Testis (tissue), 3 donors: Measurements from ENCODE around the gene MS4A15. TPM values are rescaled to one million over a fixed set of nuclear protein-coding genes. Genes with fewer than 3 reads are reported as not detected.
"Not testable (repeated sequence)": the region's sequence is repeated elsewhere in the genome, so short reads cannot be mapped to it uniquely, and the experiment has no call there.

ENCODE experiments used
- DNase-seq: peaks from one replicate; pipeline ENCODE4 v3.0.0-alpha.2; 2019
- H3K27ac ChIP-seq, 2 donors: fragments of 200-600 bp; sonication (generic); one replicate each; pipeline ENCODE4 v1.5.1; 2019
- H3K27me3 ChIP-seq: fragments of 200-600 bp; sonication (generic); one replicate; pipeline ENCODE4 v1.5.1; 2019
- H3K36me3 ChIP-seq: fragments of 200-600 bp; sonication (generic); one replicate; pipeline ENCODE4 v1.5.1; 2017; ENCODE audit warnings: low read depth; ENCODE audit errors: missing control alignments
- H3K4me1 ChIP-seq: fragments of 200-600 bp; sonication (generic); one replicate; pipeline ENCODE4 v1.5.1; 2019
- H3K4me3 ChIP-seq, 2 donors: fragments of 200-600 bp; sonication (generic); one replicate each; pipeline ENCODE4 v1.5.1; 2017 to 2019
- H3K9me3 ChIP-seq: fragments of 200-600 bp; sonication (generic); one replicate; pipeline ENCODE4 v1.5.1; 2017
- CTCF ChIP-seq, 3 experiments: fragments of 450-650 bp in 2 of 3; fragments of 200-600 bp in 1 of 3; sonication (generic) in 1 of 3; IDR thresholded peaks; one replicate each; pipeline ENCODE4 v1.5.1; 2016 to 2019; ENCODE audit warnings: antibody characterized with exemption in 3 of 3, mild to moderate bottlenecking in 2 of 3, moderate library complexity in 1 of 3
- POLR2A ChIP-seq: fragments of 450-650 bp; IDR thresholded peaks from one replicate; pipeline ENCODE4 v1.6.1; 2017; ENCODE audit warnings: antibody characterized with exemption, mild to moderate bottlenecking, moderate library complexity
- WGBS, 2 donors: methylation state at CpG; one replicate each; pipeline ENCODE4 v1.1.5; 2018; 5-methylcytosine and 5-hydroxymethylcytosine counted together
- intact Hi-C: fragments of 100-400 bp; cut with DNase I; formaldehyde crosslinking; loops from one replicate; pipeline ENCODE4 v1.15.1; 2023; ENCODE audit warnings: low total_unique reads
- polyA plus RNA-seq: library from polyadenylated mRNA; stranded (reverse); fragments of 350-450 nt; fragmentation: Illumina TruSeq; extraction: RNeasy Lipid Tissue Mini Kit (QIAGEN cat#74804); gene quantifications from one replicate; pipeline ENCODE4 v1.2.3, GENCODE V29; 2014; ENCODE audit warnings: low read depth, low replicate concordance; ENCODE audit not compliant: insufficient read depth
- total RNA-seq, 2 donors: library from RNA; depleted of rRNA; stranded (reverse); fragments of >200 nt; gene quantifications; one replicate each; pipeline ENCODE4 v1.2.3, GENCODE V29; 2016

Gene MS4A15
- total and polyA plus RNA-seq, 3 donors from 2014 or later = 0.31 to 0.82 (median 0.56) TPM

DNA sequence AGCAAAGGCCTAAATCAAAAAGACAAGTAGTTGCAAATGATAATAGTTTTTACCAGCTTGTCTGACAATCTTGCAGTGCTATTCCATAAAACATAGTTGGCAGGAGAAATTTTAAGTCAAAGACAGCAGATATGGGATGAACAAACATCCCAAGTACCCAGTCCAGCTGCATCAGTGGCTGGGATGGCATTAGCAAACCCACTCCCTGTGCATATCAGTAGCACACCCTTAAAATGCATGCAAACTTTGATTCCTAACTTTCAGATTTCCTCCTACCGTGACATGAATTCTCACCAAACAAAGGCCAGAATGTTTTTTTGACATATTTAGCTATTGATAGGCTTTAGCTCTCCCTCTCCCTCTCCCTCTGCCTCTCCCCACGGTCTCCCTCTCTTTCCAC is 57.4 kb downstream of the MS4A15 start:
- Histone ChIP-seq H3K27ac (no peak overlapping the region), H3K27me3 (no peaks in the 10 kb centered on the region), H3K36me3 (no peaks in the 10 kb centered on the region), H3K4me3 (no peak overlapping the region), H3K4me1 (no peaks in the 10 kb centered on the region), H3K9me3 (no peaks in the 10 kb centered on the region)
- TF ChIP-seq POLR2A = no peak
- no peak for TF ChIP-seq CTCF (IDR thresholded peaks at IDR 0.05)
- no peak for DNase-seq
- 61 to 85% methylated on average over 2 of the region's 2 CpGs for WGBS, 2 donors
- intact Hi-C loops = no loop called here

DNA sequence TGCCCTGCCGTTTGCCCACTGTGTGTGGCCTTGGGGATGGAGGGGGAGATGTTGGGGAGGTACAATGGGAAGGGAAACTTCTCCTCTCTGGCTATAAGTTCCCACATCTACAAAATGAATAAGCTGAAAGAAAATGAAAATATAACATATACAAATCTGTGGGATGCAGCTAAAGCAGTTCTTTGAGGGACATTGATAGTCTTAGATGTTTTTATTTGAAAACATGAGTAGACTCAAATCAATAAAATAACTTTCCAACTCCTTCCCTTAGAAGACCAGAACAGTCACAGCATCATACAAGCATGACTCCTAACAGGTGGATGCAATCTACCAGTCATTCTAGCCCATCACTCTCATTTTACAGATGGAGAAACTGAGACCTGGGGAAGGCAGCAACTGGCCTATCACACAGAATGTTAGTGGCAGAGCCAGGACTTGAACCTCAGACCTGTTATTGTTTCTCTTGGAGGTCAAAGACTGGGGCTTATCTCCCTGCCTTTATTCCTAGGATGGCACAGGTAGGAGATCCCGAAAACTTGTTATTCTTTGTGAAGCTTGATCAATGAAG is 60.0 kb downstream of the MS4A15 start:
- H3K9me3 ChIP-seq = no peaks in the 10 kb centered on the region
- H3K4me1 ChIP-seq = no peaks in the 10 kb centered on the region
- H3K4me3 ChIP-seq = no peak overlapping the region
- intact Hi-C loops = no loop called here
- no peak overlapping the region for H3K27ac ChIP-seq
- no peak for DNase-seq
- H3K27me3 ChIP-seq = no peaks in the 10 kb centered on the region
- H3K36me3 ChIP-seq = no peaks in the 10 kb centered on the region
- 80 to 88% methylated on average over 2 of the region's 2 CpGs for WGBS, 2 donors
- TF ChIP-seq POLR2A = no peak
- no peak for TF ChIP-seq CTCF (IDR thresholded peaks at IDR 0.05)

- no peaks in the 10 kb centered on the region for H3K9me3 ChIP-seq
- no peaks in the 10 kb centered on the region for H3K27me3 ChIP-seq
- H3K36me3 ChIP-seq = no peaks in the 10 kb centered on the region
- 65 to 82% methylated on average over 4 of the region's 4 CpGs for WGBS, 2 donors
- H3K4me3 ChIP-seq = no peak overlapping the region
- no peak for DNase-seq
- no peaks in the 10 kb centered on the region for H3K4me1 ChIP-seq
- TF ChIP-seq CTCF (IDR thresholded peaks at IDR 0.05) = no peak
- no peak for TF ChIP-seq POLR2A
- intact Hi-C loops = no loop called here
- no peak overlapping the region for H3K27ac ChIP-seq
Observed at GRCh38 chr11:60818057-60818456, 61.4 kb downstream of the MS4A15 start.

GRCh38 chr11:60821827-60822599 is 65.3 kb downstream of the MS4A15 start:
- intact Hi-C loops = no loop called here
- Histone ChIP-seq H3K4me1 (peaks cover 5% of the 10 kb centered on the region), H3K4me3 (no peak overlapping the region), H3K27ac (no peak overlapping the region), H3K36me3 (no peaks in the 10 kb centered on the region), H3K27me3 (no peaks in the 10 kb centered on the region), H3K9me3 (no peaks in the 10 kb centered on the region)
- 81 to 84% methylated on average over 8 to 15 of the region's 15 CpGs for WGBS, 2 donors
- no peak for DNase-seq
- no peak for TF ChIP-seq POLR2A
- no peak for TF ChIP-seq CTCF (IDR thresholded peaks at IDR 0.05)

DNA sequence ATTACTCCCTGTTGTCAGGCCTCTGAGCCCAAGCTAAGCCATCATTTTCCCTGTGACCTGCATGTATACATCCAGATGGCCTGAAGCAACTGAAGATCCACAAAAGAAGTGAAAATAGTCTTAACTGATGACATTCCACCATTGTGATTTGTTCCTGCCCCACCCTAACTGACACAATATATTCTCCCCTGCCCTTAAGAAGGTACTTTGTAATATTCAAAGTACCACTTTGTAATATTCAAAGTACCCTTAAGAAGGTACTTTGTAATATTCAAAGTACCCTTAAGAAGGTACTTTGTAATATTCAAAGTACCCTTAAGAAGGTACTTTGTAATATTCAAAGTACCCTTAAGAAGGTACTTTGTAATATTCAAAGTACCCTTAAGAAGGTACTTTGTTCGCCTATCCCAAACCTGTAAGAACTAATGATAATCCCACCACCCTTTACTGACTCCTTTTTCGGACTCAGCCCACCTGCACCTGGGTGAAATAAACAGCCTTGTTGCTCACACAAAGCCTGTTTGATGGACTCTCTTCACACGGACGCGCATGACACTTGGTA is 67.2 kb downstream of the MS4A15 start:
- DNase-seq, H3K4me3 ChIP-seq, H3K27me3 ChIP-seq, intact Hi-C loops, H3K27ac ChIP-seq, H3K36me3 ChIP-seq, H3K4me1 ChIP-seq, H3K9me3 ChIP-seq: not testable (repeated sequence)
- 94 to 98% methylated on average over 5 of the region's 5 CpGs for WGBS, 2 donors
